ENCODE measurements around the gene SCGB3A1. TPM values are rescaled to one million over a fixed set of nuclear protein-coding genes. Genes with fewer than 3 reads are reported as not detected.

Gene SCGB3A1
- total RNA-seq, 4 donors from 2014 or later: 2.6 to 3.5 (median 3.5) TPM; not detected in 1

GRCh38 chr5:180598316-180598701 is 7.0 kb upstream of the SCGB3A1 start:
- H3K4me3 ChIP-seq (ENCODE audit: low read depth, poor library complexity, severe bottlenecking): no peak overlapping the region
- intact Hi-C loops (cut with DNase I; ENCODE audit: low total_unique reads): no loop called here
- 66 to 81% methylated on average over 6 to 9 of the region's 9 CpGs for WGBS, 2 donors
- DNase-seq (ENCODE audit: low spot score in 2 of 2): no peak
- TF ChIP-seq CTCF (IDR thresholded peaks at IDR 0.05) (no peak), POLR2A (IDR thresholded peaks at IDR 0.05) (no peak)

- DNase-seq (ENCODE audit: low spot score in 2 of 2): peak in 1 of 2 donors; percentile 59
- 59 to 68% methylated on average over 24 of the region's 24 CpGs for WGBS, 2 donors
- intact Hi-C loops (cut with DNase I; ENCODE audit: low total_unique reads): no loop called here
- no peak overlapping the region for H3K4me3 ChIP-seq (ENCODE audit: low read depth, poor library complexity, severe bottlenecking)
- no peak for TF ChIP-seq POLR2A (IDR thresholded peaks at IDR 0.05)
- no peak for TF ChIP-seq CTCF (IDR thresholded peaks at IDR 0.05)
Observed at GRCh38 chr5:180596668-180597231, 5.5 kb upstream of the SCGB3A1 start.

GRCh38 chr5:180596115-180596667 is 4.9 kb upstream of the SCGB3A1 start:
- intact Hi-C loops (cut with DNase I; ENCODE audit: low total_unique reads): no loop called here
- TF ChIP-seq CTCF (IDR thresholded peaks at IDR 0.05) (no peak), POLR2A (IDR thresholded peaks at IDR 0.05) (no peak)
- WGBS, 2 donors: 79 to 85% methylated on average over 11 of the region's 12 CpGs
- peak in 1 of 2 donors; percentile 81 for DNase-seq (ENCODE audit: low spot score in 2 of 2)
- no peak overlapping the region for H3K4me3 ChIP-seq (ENCODE audit: low read depth, poor library complexity, severe bottlenecking)

GRCh38 chr5:180595381-180596114 is 4.2 kb upstream of the SCGB3A1 start:
- peak in 1 of 2 donors; percentile 78 for DNase-seq (ENCODE audit: low spot score in 2 of 2)
- intact Hi-C loops (cut with DNase I; ENCODE audit: low total_unique reads): no loop called here
- no peak overlapping the region for H3K4me3 ChIP-seq (ENCODE audit: low read depth, poor library complexity, severe bottlenecking)
- WGBS, 2 donors: 85 to 87% methylated on average over 25 of the region's 25 CpGs
- no peak for TF ChIP-seq CTCF (IDR thresholded peaks at IDR 0.05)
- TF ChIP-seq POLR2A (IDR thresholded peaks at IDR 0.05): no peak

- H3K4me3 ChIP-seq (ENCODE audit: low read depth, poor library complexity, severe bottlenecking): no peak overlapping the region
- intact Hi-C loops (cut with DNase I; ENCODE audit: low total_unique reads): no loop called here
- 79 to 88% methylated on average over 2 of the region's 2 CpGs for WGBS, 2 donors
- no peak for DNase-seq (ENCODE audit: low spot score in 2 of 2)
- TF ChIP-seq CTCF (IDR thresholded peaks at IDR 0.05): no peak
- TF ChIP-seq POLR2A (IDR thresholded peaks at IDR 0.05): no peak
Observed at GRCh38 chr5:180595046-180595379, 3.7 kb upstream of the SCGB3A1 start.
